OCI-LY1 (cell line): ENCODE measurements around the gene TRIM27.

Experiments
- EZH2 ChIP-seq: fragments of 200-600 bp; sonication (generic), shearing (Covaris generic); IDR thresholded peaks from 2 replicates; pipeline ENCODE4 v1.8.0; 2017; ENCODE audit warnings: borderline replicate concordance, mixed run types, mild to moderate bottlenecking, antibody characterized with exemption, low read length, moderate library complexity, mixed read lengths
- TF ChIP-seq, protein P1 (sequence below): fragments of 200-600 bp; sonication (generic), shearing (Covaris generic); IDR thresholded peaks from 2 replicates; pipeline ENCODE4 v1.5.1; 2017; ENCODE audit warnings: mild to moderate bottlenecking, antibody characterized with exemption, low read length, moderate library complexity, mixed read lengths

DNA sequence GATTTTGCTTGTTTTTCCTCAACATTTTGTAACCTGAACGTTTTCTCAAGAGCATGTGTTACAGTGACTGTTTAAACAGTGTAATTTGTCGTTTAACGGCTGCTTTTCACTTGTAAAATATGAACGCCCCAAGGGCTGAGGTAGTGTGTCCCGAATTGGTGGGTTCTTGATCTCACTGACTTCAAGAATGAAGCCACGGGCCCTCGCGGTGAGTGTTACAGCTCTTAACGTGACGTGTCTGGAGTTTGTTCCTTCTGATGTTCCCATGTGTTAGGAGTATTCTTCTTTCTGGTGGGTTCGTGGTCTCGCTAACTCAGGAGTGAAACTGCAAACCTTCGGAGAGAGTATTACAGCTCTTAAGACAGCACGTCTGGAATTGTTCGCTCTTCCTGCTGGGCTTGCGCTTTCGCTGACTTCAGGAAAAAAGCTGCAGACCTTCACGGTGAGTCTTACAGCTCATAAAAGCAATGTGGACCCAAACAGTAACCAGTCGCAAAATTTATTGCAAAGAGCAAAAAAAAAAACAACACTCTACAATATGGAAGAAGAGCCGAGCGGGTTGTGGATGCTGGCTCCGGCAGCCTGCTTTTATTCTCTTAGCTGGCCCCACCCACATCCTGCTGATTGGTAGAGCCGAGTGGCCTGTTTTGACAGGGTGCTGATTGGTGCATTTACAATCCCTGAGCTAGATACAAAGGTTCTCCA, 25.1 kb upstream of the TRIM27 start:
- TF ChIP-seq, protein P1, sequence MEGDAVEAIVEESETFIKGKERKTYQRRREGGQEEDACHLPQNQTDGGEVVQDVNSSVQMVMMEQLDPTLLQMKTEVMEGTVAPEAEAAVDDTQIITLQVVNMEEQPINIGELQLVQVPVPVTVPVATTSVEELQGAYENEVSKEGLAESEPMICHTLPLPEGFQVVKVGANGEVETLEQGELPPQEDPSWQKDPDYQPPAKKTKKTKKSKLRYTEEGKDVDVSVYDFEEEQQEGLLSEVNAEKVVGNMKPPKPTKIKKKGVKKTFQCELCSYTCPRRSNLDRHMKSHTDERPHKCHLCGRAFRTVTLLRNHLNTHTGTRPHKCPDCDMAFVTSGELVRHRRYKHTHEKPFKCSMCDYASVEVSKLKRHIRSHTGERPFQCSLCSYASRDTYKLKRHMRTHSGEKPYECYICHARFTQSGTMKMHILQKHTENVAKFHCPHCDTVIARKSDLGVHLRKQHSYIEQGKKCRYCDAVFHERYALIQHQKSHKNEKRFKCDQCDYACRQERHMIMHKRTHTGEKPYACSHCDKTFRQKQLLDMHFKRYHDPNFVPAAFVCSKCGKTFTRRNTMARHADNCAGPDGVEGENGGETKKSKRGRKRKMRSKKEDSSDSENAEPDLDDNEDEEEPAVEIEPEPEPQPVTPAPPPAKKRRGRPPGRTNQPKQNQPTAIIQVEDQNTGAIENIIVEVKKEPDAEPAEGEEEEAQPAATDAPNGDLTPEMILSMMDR, result no peak
- TF ChIP-seq EZH2, result no peak
